ENCODE results near the gene FRYL. TPM values are rescaled to one million over a fixed set of nuclear protein-coding genes. Genes with fewer than 3 reads are reported as not detected.

FRYL gene
- polyA plus RNA-seq, 1 donor from 2014 or later: 64.0 TPM

DNA sequence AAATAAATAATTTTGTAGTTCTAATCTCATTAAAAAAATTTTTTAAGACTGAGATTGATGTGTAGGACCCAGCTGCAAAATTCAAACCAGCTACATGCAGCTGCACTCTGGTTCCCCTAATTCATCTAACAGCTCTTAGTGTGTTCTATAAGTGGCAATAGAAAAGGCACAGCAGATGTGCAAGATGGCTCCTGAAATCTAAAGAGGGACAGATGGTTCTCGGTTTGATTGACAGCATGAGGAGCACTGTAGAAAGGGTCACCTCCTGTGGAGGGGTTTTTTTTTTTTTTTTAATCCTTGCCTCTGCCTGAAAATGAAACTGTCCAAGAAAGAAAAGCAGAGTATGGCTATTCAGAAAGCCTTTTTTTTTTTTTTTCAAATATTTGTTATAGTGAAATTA, 33.9 kb upstream of the FRYL start:
- H2AFZ ChIP-seq (ENCODE audit: low read depth, low read length): no peak overlapping the region

DNA sequence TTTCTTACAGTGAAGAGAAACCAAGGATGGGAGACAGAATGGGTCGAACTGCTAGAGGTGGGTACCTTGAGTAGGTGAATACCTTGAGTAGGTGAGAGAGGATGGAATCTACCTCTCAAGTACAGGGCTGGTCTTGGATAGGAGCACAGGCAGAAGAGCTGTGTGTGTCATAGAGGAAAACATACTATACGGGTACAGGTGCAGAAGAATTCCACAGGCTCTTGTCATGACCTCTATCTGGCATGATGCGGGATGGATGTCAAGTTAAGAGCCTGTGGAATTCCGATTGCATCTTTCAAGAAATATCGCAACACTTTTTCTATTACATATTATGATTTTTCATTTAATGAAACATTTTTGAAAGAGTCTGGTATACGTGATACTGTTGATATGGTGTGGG, 32.8 kb upstream of the FRYL start:
- H3K4me2 ChIP-seq (ENCODE audit: low read length): no peak overlapping the region
- no peak overlapping the region for H2AFZ ChIP-seq (ENCODE audit: low read depth, low read length)
- H3K9me3 ChIP-seq (ENCODE audit: low read length): no peaks in the 10 kb centered on the region
- TF ChIP-seq EP300 (conservative IDR thresholded peaks at IDR 0.05; ENCODE audit: poor library complexity, severe bottlenecking) (no peak), SMC3 (conservative IDR thresholded peaks at IDR 0.05; ENCODE audit: poor library complexity) (no peak), EZH2 (IDR thresholded peaks at IDR 0.05; ENCODE audit: borderline replicate concordance, insufficient read depth, low read length, poor library complexity, severe bottlenecking) (no peak), TAF1 (IDR thresholded peaks at IDR 0.05; ENCODE audit: low read depth) (no peak), REST (IDR thresholded peaks at IDR 0.05; ENCODE audit: borderline replicate concordance) (no peak), POLR2AphosphoS5 (IDR thresholded peaks at IDR 0.05) (no peak), CTCF (IDR thresholded peaks at IDR 0.05; ENCODE audit: poor library complexity, severe bottlenecking) (no peak)

More for the DNA sequence above, 33.9 kb upstream of the FRYL start:
- no peak overlapping the region for H3K4me3 ChIP-seq (ENCODE audit: low read length)
- no peaks in the 10 kb centered on the region for H3K36me3 ChIP-seq (ENCODE audit: insufficient read depth, low read length)
- no peak overlapping the region for H3K27ac ChIP-seq (ENCODE audit: low read length)
- no peaks in the 10 kb centered on the region for H4K20me1 ChIP-seq (ENCODE audit: insufficient read depth)
- H3F3A ChIP-seq (ENCODE audit: insufficient read depth, low read length, poor library complexity, severe bottlenecking): no peaks in the 10 kb centered on the region
- no peaks in the 10 kb centered on the region for H3K27me3 ChIP-seq (ENCODE audit: insufficient read depth, low read depth, low read length)
- H3K9me2 ChIP-seq (ENCODE audit: insufficient read depth, low read length): no peaks in the 10 kb centered on the region
- no peak overlapping the region for H3K4me2 ChIP-seq (ENCODE audit: low read length)
- H3K9ac ChIP-seq (ENCODE audit: low read length): no peak overlapping the region
- TF ChIP-seq SMC3 (conservative IDR thresholded peaks at IDR 0.05; ENCODE audit: poor library complexity) (no peak), EZH2 (IDR thresholded peaks at IDR 0.05; ENCODE audit: borderline replicate concordance, insufficient read depth, low read length, poor library complexity, severe bottlenecking) (no peak), REST (IDR thresholded peaks at IDR 0.05; ENCODE audit: borderline replicate concordance) (no peak), TAF1 (IDR thresholded peaks at IDR 0.05; ENCODE audit: low read depth) (no peak), RAD21 (conservative IDR thresholded peaks at IDR 0.05) (no peak), MXI1 (conservative IDR thresholded peaks at IDR 0.05; ENCODE audit: poor library complexity, severe bottlenecking) (no peak), CTCF (IDR thresholded peaks at IDR 0.05; ENCODE audit: poor library complexity, severe bottlenecking) (no peak), POLR2AphosphoS5 (IDR thresholded peaks at IDR 0.05) (no peak), EP300 (conservative IDR thresholded peaks at IDR 0.05; ENCODE audit: poor library complexity, severe bottlenecking) (no peak)
- H3K9me3 ChIP-seq (ENCODE audit: low read length): no peaks in the 10 kb centered on the region
- H3K79me2 ChIP-seq (replicated peaks; ENCODE audit: insufficient read depth, low read length): no peaks in the 10 kb centered on the region

More for the DNA sequence above, 32.8 kb upstream of the FRYL start:
- Histone ChIP-seq H3K36me3 (ENCODE audit: insufficient read depth, low read length) (no peaks in the 10 kb centered on the region), H3K27me3 (ENCODE audit: insufficient read depth, low read depth, low read length) (no peaks in the 10 kb centered on the region), H3K9me2 (ENCODE audit: insufficient read depth, low read length) (no peaks in the 10 kb centered on the region), H3K4me3 (ENCODE audit: low read length) (no peak overlapping the region), H3K27ac (ENCODE audit: low read length) (no peak overlapping the region), H3K79me2 (replicated peaks; ENCODE audit: insufficient read depth, low read length) (no peaks in the 10 kb centered on the region), H3K9ac (ENCODE audit: low read length) (no peak overlapping the region), H3F3A (ENCODE audit: insufficient read depth, low read length, poor library complexity, severe bottlenecking) (no peaks in the 10 kb centered on the region), H4K20me1 (ENCODE audit: insufficient read depth) (no peaks in the 10 kb centered on the region)
